ENCODE results near the gene UST. TPM values are rescaled to one million over a fixed set of nuclear protein-coding genes. Genes with fewer than 3 reads are reported as not detected.

The UST gene
- total RNA-seq, 2 experiments from 2014 or later = 1.9 to 3.7 TPM

DNA sequence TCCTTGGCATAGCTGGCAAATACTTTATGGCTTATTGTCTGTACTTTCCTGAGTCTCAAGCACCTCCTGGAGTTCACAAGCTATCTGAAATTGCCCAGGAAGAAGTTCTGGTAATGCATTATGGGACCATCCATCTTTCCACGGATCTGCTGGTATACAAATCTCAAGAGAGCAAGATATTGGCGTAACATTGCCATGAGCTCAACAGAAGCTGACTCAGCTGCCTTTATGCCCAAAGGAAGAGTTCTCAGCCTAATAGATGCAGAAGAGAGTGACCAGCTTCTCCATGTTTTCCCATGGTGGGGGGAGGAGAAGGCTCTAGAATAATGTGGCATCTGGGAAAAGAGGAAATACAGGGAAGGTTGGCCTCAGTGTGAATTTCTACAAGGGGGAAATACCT, 78.7 kb downstream of the UST start:
- CTCF ChIA-PET = no interaction called here
- Histone ChIP-seq H3K27me3 (ENCODE audit: control insufficient read depth in 1 of 2, insufficient read depth in 2 of 2, low read length in 2 of 2) (no peaks in the 10 kb centered on the region), H3K4me1 (ENCODE audit: insufficient read depth, low read length) (peaks cover 7% of the 10 kb centered on the region), H3K9me3 (ENCODE audit: control insufficient read depth in 1 of 2, insufficient read depth in 1 of 2, low read length in 2 of 2) (no peaks in the 10 kb centered on the region), H3K36me3 (ENCODE audit: insufficient read depth, low read length) (no peaks in the 10 kb centered on the region), H3K4me3 (ENCODE audit: low read length) (no peak overlapping the region), H3K27ac (ENCODE audit: low read depth in 1 of 2, low read length in 2 of 2) (no peak overlapping the region)
- POLR2A ChIA-PET = no interaction called here
- no peaks in the 10 kb centered on the region for H3K9me3 Mint-ChIP-seq
- intact Hi-C loops (cut with DNase I, micrococcal nuclease) = no loop called here
- ATAC-seq (ENCODE audit: poor library complexity) (no peak), DNase-seq (no peak)
- no peaks in the 10 kb centered on the region for H3K36me3 Mint-ChIP-seq (ENCODE audit: low read depth)
- H3K4me1 Mint-ChIP-seq (ENCODE audit: low read depth) = peaks cover 12% of the 10 kb centered on the region
- no peak overlapping the region for H3K27ac Mint-ChIP-seq
- no peak overlapping the region for H3K4me3 Mint-ChIP-seq
- TF ChIP-seq CTCF (IDR thresholded peaks at IDR 0.05) = no peak
- no peaks in the 10 kb centered on the region for H3K27me3 Mint-ChIP-seq

DNA sequence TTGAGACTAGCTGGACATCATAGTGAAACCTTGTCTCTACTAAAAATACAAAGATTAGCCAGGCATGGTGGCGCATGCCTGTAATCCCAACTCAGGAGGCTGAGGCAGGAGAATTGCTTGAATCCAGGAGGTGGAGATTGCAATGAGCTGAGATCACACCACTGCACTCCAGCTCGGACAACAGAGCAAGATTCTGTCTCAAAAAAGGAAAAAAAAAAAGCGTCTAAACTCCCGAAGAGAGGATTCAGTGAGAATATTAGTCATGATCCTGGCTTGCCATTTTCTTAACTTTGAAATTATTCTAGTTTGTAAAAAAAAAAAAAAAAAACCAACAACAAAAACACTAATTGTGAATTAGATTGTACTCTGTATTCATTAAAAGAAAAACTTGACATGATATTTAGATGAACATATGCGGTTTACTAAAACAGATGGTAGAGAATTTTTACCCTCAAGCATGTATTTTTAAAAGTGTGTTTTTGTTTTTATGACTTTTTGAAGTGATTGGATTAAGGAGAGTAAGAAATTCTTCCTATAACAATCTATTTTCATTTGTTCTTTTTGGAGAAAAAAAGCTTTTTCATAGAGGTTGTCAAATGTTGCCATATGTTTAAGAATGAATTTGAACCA, 80.7 kb downstream of the UST start:
- POLR2A ChIA-PET = no interaction called here
- no peaks in the 10 kb centered on the region for H3K9me3 ChIP-seq (ENCODE audit: control insufficient read depth in 1 of 2, insufficient read depth in 1 of 2, low read length in 2 of 2)
- no peak for ATAC-seq (ENCODE audit: poor library complexity)
- H3K4me3 Mint-ChIP-seq = no peak overlapping the region
- TF ChIP-seq CTCF (IDR thresholded peaks at IDR 0.05) = no peak
- CTCF ChIA-PET = no interaction called here
- no peaks in the 10 kb centered on the region for H3K27me3 Mint-ChIP-seq
- no peaks in the 10 kb centered on the region for H3K36me3 ChIP-seq (ENCODE audit: insufficient read depth, low read length)
- H3K36me3 Mint-ChIP-seq (ENCODE audit: low read depth) = no peaks in the 10 kb centered on the region
- no peaks in the 10 kb centered on the region for H3K9me3 Mint-ChIP-seq
- H3K27ac Mint-ChIP-seq = no peak overlapping the region
- no peaks in the 10 kb centered on the region for H3K27me3 ChIP-seq (ENCODE audit: control insufficient read depth in 1 of 2, insufficient read depth in 2 of 2, low read length in 2 of 2)
- no peak for DNase-seq
- intact Hi-C loops (cut with DNase I, micrococcal nuclease) = no loop called here
- no peak overlapping the region for H3K4me3 ChIP-seq (ENCODE audit: low read length)
- no peak overlapping the region for H3K27ac ChIP-seq (ENCODE audit: low read depth in 1 of 2, low read length in 2 of 2)
- H3K4me1 ChIP-seq (ENCODE audit: insufficient read depth, low read length) = peaks cover 10% of the 10 kb centered on the region
- peaks cover 22% of the 10 kb centered on the region for H3K4me1 Mint-ChIP-seq (ENCODE audit: low read depth)

GRCh38 chr6:148828047-148828446, 81.2 kb downstream of the UST start:
- Histone ChIP-seq H3K36me3 (ENCODE audit: insufficient read depth, low read length) (no peaks in the 10 kb centered on the region), H3K4me3 (ENCODE audit: low read length) (no peak overlapping the region), H3K4me1 (ENCODE audit: insufficient read depth, low read length) (peaks cover 10% of the 10 kb centered on the region), H3K27me3 (ENCODE audit: control insufficient read depth in 1 of 2, insufficient read depth in 2 of 2, low read length in 2 of 2) (no peaks in the 10 kb centered on the region), H3K27ac (ENCODE audit: low read depth in 1 of 2, low read length in 2 of 2) (no peak overlapping the region), H3K9me3 (ENCODE audit: control insufficient read depth in 1 of 2, insufficient read depth in 1 of 2, low read length in 2 of 2) (no peaks in the 10 kb centered on the region)
- CTCF ChIA-PET = no interaction called here
- intact Hi-C loops (cut with DNase I, micrococcal nuclease) = no loop called here
- Mint-ChIP-seq H3K36me3 (ENCODE audit: low read depth) (no peaks in the 10 kb centered on the region), H3K9me3 (no peaks in the 10 kb centered on the region), H3K4me1 (ENCODE audit: low read depth) (peaks cover 22% of the 10 kb centered on the region), H3K4me3 (no peak overlapping the region), H3K27me3 (no peaks in the 10 kb centered on the region), H3K27ac (no peak overlapping the region)
- no peak for ATAC-seq (ENCODE audit: poor library complexity)
- no peak for DNase-seq
- POLR2A ChIA-PET = no interaction called here
- no peak for TF ChIP-seq CTCF (IDR thresholded peaks at IDR 0.05)

Data from CD4-positive, alpha-beta T cell (primary cell).